Stimulated activated CD4-positive, alpha-beta T cell treated with anti-CD3 and anti-CD28 coated beads, Interleukin-1b, Interleukin-23, amount 100 ng/mL, for 24 hours (primary cell): ENCODE data around the gene SP140.
"Not testable (repeated sequence)": the region's sequence is repeated elsewhere in the genome, so short reads cannot be mapped to it uniquely, and the experiment has no call there.

Source experiments
- DNase-seq, 4 experiments: peaks; one replicate each; pipeline ENCODE4 v3.0.0-alpha.2; 2020; ENCODE audit warnings: low read depth in 4 of 4, low spot score in 1 of 4

Gene SP140

DNA sequence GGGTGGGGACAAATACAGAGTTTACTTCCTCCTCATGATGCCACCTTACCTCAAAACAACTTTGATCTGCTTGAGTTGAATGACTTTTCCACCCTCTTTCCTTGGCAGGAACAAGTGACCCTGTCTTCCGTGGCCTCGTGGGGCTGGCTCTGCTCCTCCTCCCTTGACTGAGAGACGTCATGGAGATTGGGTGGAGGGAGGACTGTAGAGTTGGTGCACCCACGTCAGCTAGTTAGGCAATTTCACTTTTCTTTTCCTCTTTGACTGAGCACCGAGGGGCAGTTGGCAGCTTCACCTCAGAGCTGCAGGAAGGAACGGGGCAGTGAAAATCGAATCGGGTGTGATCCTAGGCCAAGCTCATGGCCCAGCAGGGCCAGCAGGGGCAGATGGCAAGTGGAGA is at the start of gene SP140:
TSS of gene SP140 (plus strand) at position 251 of the 400 bp plus-strand sequence. CDS start at position 360, 109 bp downstream.
- peak; percentile 40 to 72 (median 51) for DNase-seq

DNA sequence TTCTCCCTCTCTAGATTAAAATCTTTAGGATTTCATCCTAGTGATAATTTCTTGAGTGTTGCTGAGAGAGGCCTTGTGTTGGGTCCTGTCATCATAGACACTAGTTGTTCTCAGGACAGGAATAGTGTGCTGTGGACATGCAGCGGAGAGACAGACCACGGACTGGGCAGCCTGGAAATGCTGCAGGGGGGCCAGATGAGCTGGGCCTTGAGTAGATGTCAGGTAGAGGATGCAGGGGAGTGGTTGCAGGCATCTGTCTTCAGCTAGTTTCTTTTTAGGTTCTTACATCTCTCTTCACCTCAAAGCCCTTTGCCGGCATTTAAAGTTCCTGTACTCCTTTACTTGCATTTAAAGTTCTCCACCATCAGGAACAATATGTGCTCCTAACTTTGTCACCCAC is 48.5 kb upstream of the SP140 start:
- DNase-seq, result no peak

DNA sequence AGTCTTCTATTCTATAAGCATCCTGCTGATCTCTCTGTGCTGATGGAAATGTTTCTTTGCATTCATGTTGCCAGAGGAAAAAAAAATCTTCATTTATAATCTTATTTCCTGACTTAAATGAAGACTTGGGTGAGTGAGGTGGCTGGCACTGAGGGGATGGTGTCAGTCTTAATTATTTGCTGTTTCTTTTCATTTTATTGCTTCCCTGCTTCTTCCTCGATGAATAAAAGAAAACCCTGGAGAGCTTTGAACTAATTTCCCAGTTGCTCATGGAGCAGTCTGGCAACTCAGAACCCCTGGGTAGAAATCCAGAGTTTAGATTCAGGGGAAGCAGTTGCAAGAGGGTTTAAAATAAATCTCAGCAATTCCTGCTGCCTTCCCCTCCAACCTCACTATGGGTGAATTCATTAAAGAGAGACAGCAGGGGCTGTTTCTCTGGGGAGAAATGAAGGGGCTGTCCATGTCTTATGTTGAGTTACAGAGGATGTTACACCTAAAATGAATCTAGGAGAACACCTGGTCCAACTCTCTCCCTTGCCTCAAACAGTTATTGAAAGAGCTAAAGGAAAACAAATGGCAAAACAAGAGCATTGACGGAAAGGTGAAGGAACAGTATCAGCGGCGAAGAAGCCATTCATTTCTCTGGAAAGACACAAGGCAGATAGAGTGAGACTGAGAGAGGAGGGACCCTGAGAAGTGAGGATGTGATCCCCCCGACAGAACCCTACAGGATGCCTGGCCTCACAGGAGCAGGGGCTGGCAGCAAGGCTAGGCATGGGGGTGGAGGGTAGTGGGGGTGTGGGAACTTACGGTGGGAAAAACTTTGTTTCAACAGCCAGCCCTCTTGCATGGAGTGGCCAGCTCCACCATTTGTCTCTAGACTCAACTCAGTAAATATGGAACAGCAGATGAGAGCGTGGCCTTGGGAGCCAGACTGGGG is 46.7 kb upstream of the SP140 start:
- DNase-seq, result no peak

DNA sequence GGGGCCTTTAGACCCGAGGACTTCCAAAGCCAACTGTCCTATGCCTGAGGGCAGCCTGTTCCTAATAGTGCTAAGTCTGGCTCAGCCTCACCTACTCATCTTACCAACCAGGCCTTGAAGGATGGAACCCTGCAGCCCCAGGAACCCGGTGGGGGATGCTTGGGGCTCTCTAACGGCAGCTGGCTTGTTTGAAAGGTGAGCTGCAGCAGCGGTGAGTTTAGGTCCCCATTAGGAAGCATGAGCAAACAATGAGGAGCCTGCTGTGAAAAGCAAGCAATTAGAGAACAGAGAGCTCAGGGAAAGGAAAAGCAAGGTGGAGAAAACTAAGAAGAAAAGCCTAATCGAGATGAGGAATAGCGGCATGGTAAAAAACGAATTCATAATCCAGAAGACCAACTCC is 45.6 kb upstream of the SP140 start:
- no peak for DNase-seq

GRCh38 chr2:230181195-230181594 is 44.3 kb upstream of the SP140 start:
- DNase-seq, result no peak

- DNase-seq, result no peak
These were observed 40.6 kb upstream of the SP140 start for GRCh38 chr2:230184727-230185578.

- DNase-seq, result peak in 1 of 4 experiments; percentile 25
These were observed 23.0 kb upstream of the SP140 start for GRCh38 chr2:230202430-230203109.

- no peak for DNase-seq
These were observed 22.3 kb upstream of the SP140 start for GRCh38 chr2:230203110-230203676.

GRCh38 chr2:230205034-230205433 is 20.5 kb upstream of the SP140 start:
- no peak for DNase-seq

- DNase-seq, result no peak
These were observed 19.8 kb upstream of the SP140 start for GRCh38 chr2:230205721-230206120.

DNA sequence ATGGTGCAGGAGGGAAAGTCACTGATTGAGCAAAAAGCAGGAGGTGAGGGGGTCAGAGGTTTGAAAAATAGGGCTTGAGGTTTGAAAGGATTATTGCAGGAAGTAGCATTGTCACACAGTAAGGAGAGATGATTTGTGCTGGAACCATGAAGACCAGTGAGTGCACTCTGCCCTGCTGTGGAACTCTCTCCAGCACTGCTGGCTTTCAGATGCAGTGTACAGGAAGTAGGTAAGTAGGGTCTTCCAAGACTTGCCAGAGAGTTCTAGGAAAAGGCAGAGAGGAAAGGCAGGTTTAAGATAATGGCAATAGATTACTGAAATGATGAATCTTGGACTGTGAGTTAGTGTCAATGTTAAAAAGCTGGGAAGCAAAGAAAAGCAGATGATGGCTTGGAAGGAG is 17.0 kb upstream of the SP140 start:
- DNase-seq, result no peak

DNA sequence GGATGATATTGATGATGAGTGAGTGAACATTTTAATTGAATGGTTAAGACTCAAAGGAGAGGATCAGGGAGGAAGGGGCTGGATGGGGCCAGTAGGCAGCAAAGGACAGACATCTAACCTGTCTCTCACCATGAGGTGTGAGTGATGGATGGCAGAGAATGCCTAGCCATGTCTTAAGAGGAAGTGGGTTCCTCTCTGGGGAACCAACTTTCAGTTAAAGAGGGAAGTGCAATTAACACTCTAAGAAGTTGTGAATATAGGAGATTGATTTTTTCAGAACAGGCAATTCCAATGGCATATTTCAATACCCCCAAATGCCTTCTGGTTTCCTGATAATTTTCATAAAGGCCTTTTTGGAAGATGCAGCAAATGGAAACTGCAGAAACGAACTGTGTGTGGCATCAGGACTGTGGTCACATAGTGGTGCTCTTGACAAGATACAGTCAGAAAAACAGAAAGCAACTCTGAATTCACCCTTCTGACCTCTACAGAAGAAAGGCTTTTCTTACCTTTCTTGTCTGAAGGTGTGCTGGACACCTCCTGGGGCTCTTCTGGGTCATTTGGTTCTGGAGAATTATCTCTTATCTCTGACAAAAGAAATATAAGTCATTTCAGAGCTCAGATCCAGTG is 16.0 kb upstream of the SP140 start:
- no peak for DNase-seq

DNA sequence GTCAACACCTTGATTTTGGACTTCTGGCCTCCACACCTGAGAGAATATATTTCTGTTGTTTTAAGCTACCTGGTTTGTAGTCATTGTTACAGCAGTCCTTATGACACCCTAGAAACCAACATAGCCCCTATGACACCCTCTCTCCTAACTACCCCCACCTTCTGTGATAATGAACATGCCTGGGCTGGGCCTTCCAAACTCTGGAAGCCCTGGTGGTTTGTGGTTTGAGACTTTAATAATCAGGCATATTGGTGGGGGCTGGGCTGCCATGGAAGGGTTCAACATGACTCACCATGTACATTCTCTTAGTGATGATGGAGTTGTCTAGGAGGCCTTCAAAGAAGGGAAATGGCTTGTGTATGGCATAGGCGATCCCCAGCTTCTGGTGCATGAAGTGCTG is 9.0 kb upstream of the SP140 start:
- no peak for DNase-seq

DNA sequence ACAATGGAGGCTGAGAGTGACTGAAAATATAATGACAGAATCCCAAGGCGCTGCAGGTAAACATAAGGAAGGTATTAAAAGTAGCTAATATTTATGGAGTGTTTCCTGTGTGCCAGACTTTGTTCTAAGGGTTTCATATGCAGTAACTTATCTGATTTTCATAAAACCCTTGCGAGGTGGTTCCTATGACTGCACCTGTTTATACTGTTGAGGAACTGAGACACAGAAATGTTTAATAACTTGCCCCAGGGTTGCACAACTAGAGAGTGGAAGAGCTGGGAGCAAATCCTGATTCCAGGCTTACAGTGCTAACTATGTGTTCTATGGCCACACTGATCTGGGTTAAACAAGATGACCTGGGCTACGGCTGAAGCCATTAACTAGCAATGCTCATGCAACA is 8.1 kb upstream of the SP140 start:
- DNase-seq, result no peak

DNA sequence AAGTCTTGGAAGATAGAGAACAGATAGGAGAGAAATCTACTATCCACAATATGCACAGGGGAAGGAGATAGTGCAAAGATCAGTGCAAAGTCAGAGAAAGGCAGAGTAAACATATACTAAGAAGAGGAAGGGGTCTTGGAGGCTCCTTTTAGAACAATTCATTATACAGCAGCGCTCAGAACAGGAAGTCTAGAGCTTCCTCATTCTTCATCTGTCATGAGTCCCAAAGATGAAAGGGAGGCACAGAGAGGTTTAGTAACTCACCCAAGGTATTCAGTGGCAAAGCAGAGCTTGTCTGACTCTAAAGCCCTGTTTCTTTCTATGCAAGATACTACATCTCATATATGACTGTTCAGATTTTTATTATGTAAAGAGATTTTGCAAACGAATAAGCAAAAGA is 7.1 kb upstream of the SP140 start:
- no peak for DNase-seq

DNA sequence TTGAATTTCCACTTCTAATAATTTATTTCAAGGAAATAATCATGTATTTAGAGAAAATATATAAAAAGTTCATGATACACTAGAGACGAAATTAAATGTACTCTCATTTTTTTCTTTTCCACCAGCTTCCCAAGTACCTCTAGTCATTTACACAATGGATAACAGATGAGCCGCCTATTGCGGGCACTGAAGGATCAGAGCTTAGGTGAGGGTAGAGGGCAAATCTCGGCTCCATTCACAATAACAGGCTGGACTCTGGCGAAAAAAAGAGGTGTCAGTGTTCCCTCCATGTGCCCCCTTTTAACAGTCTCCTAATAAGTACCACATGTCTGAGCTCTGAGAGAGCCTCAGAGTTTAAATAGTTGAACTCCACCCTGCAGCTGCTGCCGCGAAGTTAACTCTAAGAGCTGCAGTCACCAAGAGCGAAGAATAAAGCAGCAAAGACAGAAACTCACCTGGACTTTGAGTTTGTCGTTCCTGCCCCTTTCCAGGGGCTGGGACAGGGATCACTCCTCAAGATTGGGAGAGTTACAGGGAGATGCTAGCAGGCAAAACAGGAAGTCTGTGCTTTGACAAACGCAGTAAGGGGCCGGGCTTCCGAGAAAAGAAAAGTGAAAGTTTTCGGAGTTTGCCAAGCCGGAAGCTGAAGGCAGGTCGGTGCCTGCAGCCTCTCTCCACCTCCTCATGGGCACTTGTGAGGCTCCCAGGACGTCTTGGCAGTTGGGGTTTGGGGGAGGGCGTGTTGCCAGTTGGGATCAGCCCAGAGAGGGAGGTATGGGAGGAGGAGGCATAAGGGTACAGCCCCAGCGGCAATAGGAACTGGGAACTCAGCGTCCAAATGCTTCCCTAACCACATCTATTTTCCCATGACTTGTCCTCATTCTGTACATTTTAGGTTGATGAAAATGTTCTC is 5.9 kb upstream of the SP140 start, which contains the start of gene SP110:
TSS of gene SP110 (minus strand) at position 566 of the 913 bp plus-strand sequence. CDS start 3,057 bp downstream, outside the sequence.
- DNase-seq, result peak; percentile 32 to 64 (median 54)

DNA sequence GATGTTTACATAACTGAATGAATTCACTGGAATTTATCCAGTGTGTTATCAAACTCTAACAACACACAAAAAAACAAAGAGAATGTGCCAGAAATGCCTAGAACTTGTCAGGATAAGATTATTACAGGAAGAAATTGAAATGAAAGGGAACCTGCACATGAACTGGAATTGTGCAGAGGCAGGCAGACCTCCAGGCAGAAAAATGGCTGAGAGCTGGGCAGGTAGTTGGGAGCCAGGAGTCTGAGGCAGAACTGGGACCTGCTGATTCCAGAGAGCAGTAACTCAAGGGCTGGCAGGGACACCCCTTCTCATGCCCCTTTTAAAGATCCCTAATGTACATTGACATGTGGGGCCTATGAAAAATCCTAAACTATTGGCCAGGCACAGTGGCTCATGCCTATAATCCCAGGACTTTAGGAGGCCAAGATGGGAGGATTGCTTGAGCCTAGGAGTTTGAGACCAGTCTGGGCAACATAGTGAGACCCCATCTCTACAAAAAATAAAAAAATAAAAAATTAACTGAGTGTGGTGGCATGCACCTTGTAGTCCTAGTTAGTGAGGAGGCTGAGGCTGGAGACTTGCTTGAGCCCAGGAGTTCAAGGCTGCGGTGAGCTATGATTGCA is 5.1 kb upstream of the SP140 start:
- DNase-seq, result no peak

DNA sequence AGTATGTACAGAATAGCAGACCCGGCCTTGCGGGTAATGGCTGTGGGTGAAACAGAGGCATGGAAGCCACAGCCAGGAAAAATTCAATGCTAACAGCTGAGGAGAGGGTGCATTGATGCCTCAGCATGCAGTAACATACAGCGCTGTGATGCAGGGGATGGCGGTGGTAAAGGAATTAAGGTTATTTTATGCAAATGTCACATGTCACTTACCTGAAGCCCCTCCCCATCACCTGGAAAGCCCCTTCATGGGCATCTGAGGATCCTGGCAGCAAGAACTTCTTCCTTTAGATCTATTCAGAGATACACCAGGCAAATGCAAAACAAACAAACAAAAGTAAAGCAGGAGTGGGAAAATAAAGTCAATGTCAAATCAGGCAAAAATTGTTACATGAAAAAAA is 4.0 kb upstream of the SP140 start:
- DNase-seq, result no peak

DNA sequence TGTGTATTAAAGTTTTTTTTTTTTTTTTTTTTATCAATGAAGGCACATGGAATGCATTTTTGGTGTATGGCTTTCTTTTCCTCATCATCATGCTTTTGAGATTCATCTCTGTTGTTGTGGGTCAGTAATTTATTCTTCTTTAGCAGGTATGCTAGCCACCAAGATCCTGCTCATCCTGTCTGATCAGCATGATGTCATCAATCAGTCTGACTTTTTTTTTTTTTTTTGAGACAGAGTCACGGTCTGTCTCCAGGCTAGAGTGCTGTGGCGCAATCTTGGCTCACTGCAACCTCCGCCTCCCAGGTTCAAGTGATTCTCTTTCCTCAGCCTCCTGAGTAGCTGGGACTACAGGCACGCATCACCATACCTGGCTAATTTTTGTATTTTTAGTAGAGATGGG is 2.7 kb upstream of the SP140 start:
- not testable (repeated sequence) for DNase-seq
